ENCODE results near the gene SCN4A. TPM values are rescaled to one million over a fixed set of nuclear protein-coding genes. Genes with fewer than 3 reads are reported as not detected.

Gene SCN4A
- total RNA-seq, 1 experiment from 2014 or later = 1.4 TPM

- H3K4me2 ChIP-seq = no peak overlapping the region
- peaks cover 11% of the 10 kb centered on the region for H3K27me3 ChIP-seq (ENCODE audit: insufficient read depth, low read depth)
- DNase-seq = no peak
- no peak overlapping the region for H3K27ac ChIP-seq
- no peaks in the 10 kb centered on the region for H3K4me1 ChIP-seq (replicated peaks; ENCODE audit: insufficient read depth)
- H4K20me1 ChIP-seq (ENCODE audit: insufficient read depth) = no peaks in the 10 kb centered on the region
- no peaks in the 10 kb centered on the region for H3K79me2 ChIP-seq (ENCODE audit: low read depth)
- no peaks in the 10 kb centered on the region for H3K9me3 ChIP-seq (ENCODE audit: insufficient read depth, low read depth)
- H3F3A ChIP-seq (ENCODE audit: insufficient read depth, low read depth) = no peaks in the 10 kb centered on the region
- no peaks in the 10 kb centered on the region for H3K9me2 ChIP-seq (ENCODE audit: insufficient read depth)
- no peaks in the 10 kb centered on the region for H3K36me3 ChIP-seq (ENCODE audit: low read depth)
- BruUV-seq (replicated peaks) = no TSS peak
- H2AFZ ChIP-seq = no peak overlapping the region
- H3K4me3 ChIP-seq = no peak overlapping the region
- intact Hi-C loops (cut with micrococcal nuclease; ENCODE audit: unreplicated experiment) = no loop called here
- ChIA-PET CTCF (interaction anchor here (0.6 kb wide), 1 partner anchor 14 kb away, joined by 6 read pairs; no protein-coding TSS in a partner anchor), POLR2A (ENCODE audit: unreplicated experiment) (no interaction called here)
- TF ChIP-seq EZH2 (IDR thresholded peaks at IDR 0.05; ENCODE audit: low read depth) = no peak
- no peak for TF ChIP-seq CTCF (conservative IDR thresholded peaks at IDR 0.05)
These were observed 31.6 kb downstream of the SCN4A start for GRCh38 chr17:63941162-63941561.

GRCh38 chr17:63940584-63940983 lies 32.1 kb downstream of the SCN4A start:
- no TSS peak for BruUV-seq (replicated peaks)
- Histone ChIP-seq H3K9me2 (ENCODE audit: insufficient read depth) (no peaks in the 10 kb centered on the region), H3K4me2 (no peak overlapping the region), H3K36me3 (ENCODE audit: low read depth) (no peaks in the 10 kb centered on the region), H3K79me2 (ENCODE audit: low read depth) (no peaks in the 10 kb centered on the region), H3K4me3 (no peak overlapping the region), H3K9me3 (ENCODE audit: insufficient read depth, low read depth) (no peaks in the 10 kb centered on the region), H4K20me1 (ENCODE audit: insufficient read depth) (no peaks in the 10 kb centered on the region), H2AFZ (no peak overlapping the region), H3K4me1 (replicated peaks; ENCODE audit: insufficient read depth) (no peaks in the 10 kb centered on the region), H3F3A (ENCODE audit: insufficient read depth, low read depth) (no peaks in the 10 kb centered on the region), H3K27me3 (ENCODE audit: insufficient read depth, low read depth) (peaks cover 11% of the 10 kb centered on the region), H3K27ac (no peak overlapping the region)
- ChIA-PET CTCF (no interaction called here), POLR2A (ENCODE audit: unreplicated experiment) (no interaction called here)
- intact Hi-C loops (cut with micrococcal nuclease; ENCODE audit: unreplicated experiment) = no loop called here
- TF ChIP-seq EZH2 (IDR thresholded peaks at IDR 0.05; ENCODE audit: low read depth) (no peak), CTCF (conservative IDR thresholded peaks at IDR 0.05) (no peak)
- DNase-seq = no peak

DNA sequence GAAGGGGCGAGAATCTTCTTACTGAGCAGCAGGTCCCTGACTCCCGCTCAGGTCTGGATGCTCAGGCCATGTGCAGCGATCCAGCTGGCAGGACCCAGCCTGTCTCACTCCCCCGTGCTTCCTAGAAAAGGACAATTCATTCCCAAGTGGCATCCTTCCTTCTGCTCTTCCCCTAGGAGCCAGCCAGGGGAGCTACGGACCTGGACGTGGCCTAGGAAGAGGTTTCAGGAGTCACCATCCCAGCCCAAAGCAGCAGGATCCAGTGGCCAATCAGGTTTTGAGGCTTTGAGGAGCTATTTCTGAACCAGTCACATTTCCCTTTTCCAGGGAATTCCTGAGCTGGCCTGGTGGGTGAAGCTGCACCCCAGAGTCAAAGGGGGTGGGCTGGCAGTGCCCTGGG lies 32.8 kb downstream of the SCN4A start:
- Histone ChIP-seq H3K9me2 (ENCODE audit: insufficient read depth) (no peaks in the 10 kb centered on the region), H3K9me3 (ENCODE audit: insufficient read depth, low read depth) (no peaks in the 10 kb centered on the region), H3K4me1 (replicated peaks; ENCODE audit: insufficient read depth) (no peaks in the 10 kb centered on the region), H2AFZ (no peak overlapping the region), H3K27ac (no peak overlapping the region), H3K36me3 (ENCODE audit: low read depth) (no peaks in the 10 kb centered on the region), H3K4me2 (no peak overlapping the region), H3K27me3 (ENCODE audit: insufficient read depth, low read depth) (peaks cover 9% of the 10 kb centered on the region), H4K20me1 (ENCODE audit: insufficient read depth) (no peaks in the 10 kb centered on the region), H3K4me3 (no peak overlapping the region), H3K79me2 (ENCODE audit: low read depth) (no peaks in the 10 kb centered on the region), H3F3A (ENCODE audit: insufficient read depth, low read depth) (no peaks in the 10 kb centered on the region)
- ChIA-PET CTCF (no interaction called here), POLR2A (ENCODE audit: unreplicated experiment) (no interaction called here)
- DNase-seq = no peak
- BruUV-seq (replicated peaks) = no TSS peak
- TF ChIP-seq CTCF (conservative IDR thresholded peaks at IDR 0.05) (no peak), EZH2 (IDR thresholded peaks at IDR 0.05; ENCODE audit: low read depth) (no peak)
- intact Hi-C loops (cut with micrococcal nuclease; ENCODE audit: unreplicated experiment) = no loop called here

All from PC-9 (cell line).